Esophagus squamous epithelium (tissue), 5 donors: Measurements from ENCODE around the gene CCKAR. TPM values are rescaled to one million over a fixed set of nuclear protein-coding genes. Genes with fewer than 3 reads are reported as not detected.

Experiments
- DNase-seq: peaks from one replicate; lab custom pipeline; 2025; lab: John Stamatoyannopoulos, UW
- H3K27ac ChIP-seq, 4 donors: fragments of 200-600 bp; sonication (generic); one replicate each; pipeline ENCODE4 v1.5.1; 2016 to 2019; ENCODE audit warnings: mild to moderate bottlenecking in 1 of 4
- H3K27me3 ChIP-seq, 4 donors: fragments of 200-600 bp; sonication (generic); 1 replicate in 3 of 4; 2 replicates in 1 of 4; pipeline versions ENCODE4 v1.5.1 to v1.6.0; 2017 to 2021; ENCODE audit warnings: antibody characterized with exemption in 1 of 4
- H3K36me3 ChIP-seq, 3 donors: fragments of 200-600 bp; sonication (generic); one replicate each; pipeline ENCODE4 v1.5.1; 2016 to 2019
- H3K4me1 ChIP-seq, 3 donors: fragments of 200-600 bp; sonication (generic); one replicate each; pipeline ENCODE4 v1.5.1; 2017 to 2019
- H3K4me3 ChIP-seq, 4 donors: fragments of 200-600 bp; sonication (generic); 1 replicate in 3 of 4; 2 replicates in 1 of 4; pipeline ENCODE4 v1.5.1; 2016 to 2019; ENCODE audit warnings: mild to moderate bottlenecking in 2 of 4, moderate library complexity in 1 of 4
- H3K9me3 ChIP-seq, 3 donors: fragments of 200-600 bp; sonication (generic); one replicate each; pipeline ENCODE4 v1.5.1; 2016 to 2019
- CTCF ChIP-seq, 6 experiments: fragments of 450-650 bp in 4 of 6; fragments of 200-600 bp in 2 of 6; sonication (generic) in 2 of 6; IDR thresholded peaks; one replicate each; pipeline ENCODE4 v1.5.1; 2016 to 2019; ENCODE audit warnings: antibody characterized with exemption in 6 of 6, mild to moderate bottlenecking in 4 of 6, moderate library complexity in 4 of 6
- POLR2A ChIP-seq, 4 donors: fragments of 450-650 bp; IDR thresholded peaks; one replicate each; pipeline ENCODE4 v1.6.1; 2017; ENCODE audit warnings: antibody characterized with exemption in 4 of 4, mild to moderate bottlenecking in 4 of 4, moderate library complexity in 3 of 4
- WGBS, 2 donors: methylation state at CpG; one replicate each; pipeline ENCODE4 v1.1.5; 2018; 5-methylcytosine and 5-hydroxymethylcytosine counted together
- intact Hi-C: fragments of 100-400 bp; cut with DNase I; formaldehyde crosslinking; loops from one replicate; pipeline ENCODE4 v1.15.0; 2022
- total RNA-seq, 4 donors: library from RNA; depleted of rRNA; stranded (reverse); fragments of >200 nt; gene quantifications; one replicate each; pipeline ENCODE4 v1.1.0, GENCODE V29; 2016
- donor health status: DM: yes; HTN: yes; CAD: no.

Gene CCKAR
- total RNA-seq, 4 donors from 2014 or later = not detected

- H3K4me1 ChIP-seq = no peaks in the 10 kb centered on the region
- intact Hi-C loops = no loop called here
- H3K27me3 ChIP-seq = no peaks in the 10 kb centered on the region
- no peaks in the 10 kb centered on the region for H3K36me3 ChIP-seq
- DNase-seq = no peak
- no peak overlapping the region for H3K27ac ChIP-seq
- no peak for TF ChIP-seq POLR2A (IDR thresholded peaks at IDR 0.05)
- TF ChIP-seq CTCF (IDR thresholded peaks at IDR 0.05) = no peak
- no peak overlapping the region for H3K4me3 ChIP-seq
- 89 to 90% methylated on average over 7 of the region's 8 CpGs for WGBS, 2 donors
- H3K9me3 ChIP-seq = no peaks in the 10 kb centered on the region
Measured at GRCh38 chr4:26473893-26474292, 16.4 kb downstream of the CCKAR start.

- H3K4me1 ChIP-seq = no peaks in the 10 kb centered on the region
- DNase-seq = no peak
- TF ChIP-seq CTCF (IDR thresholded peaks at IDR 0.05) = no peak
- no peak for TF ChIP-seq POLR2A (IDR thresholded peaks at IDR 0.05)
- H3K27me3 ChIP-seq = no peaks in the 10 kb centered on the region
- intact Hi-C loops = no loop called here
- no peak overlapping the region for H3K4me3 ChIP-seq
- no peaks in the 10 kb centered on the region for H3K9me3 ChIP-seq
- H3K27ac ChIP-seq = no peak overlapping the region
- no peaks in the 10 kb centered on the region for H3K36me3 ChIP-seq
- 50 to 88% methylated on average over 1 of the region's 1 CpG for WGBS, 2 donors
Measured at GRCh38 chr4:26471890-26472289, 18.4 kb downstream of the CCKAR start.

GRCh38 chr4:26468977-26469376, 21.3 kb downstream of the CCKAR start:
- 64 to 100% methylated on average over 1 to 4 of the region's 4 CpGs for WGBS, 2 donors
- no peak overlapping the region for H3K4me3 ChIP-seq
- no peak for DNase-seq
- H3K27ac ChIP-seq = no peak overlapping the region
- H3K9me3 ChIP-seq = no peaks in the 10 kb centered on the region
- TF ChIP-seq CTCF (IDR thresholded peaks at IDR 0.05) (no peak), POLR2A (IDR thresholded peaks at IDR 0.05) (no peak)
- intact Hi-C loops = loop anchor here (10.0 kb wide), 1 partner anchor 536 kb away; no protein-coding TSS in a partner anchor
- H3K4me1 ChIP-seq = no peaks in the 10 kb centered on the region
- H3K27me3 ChIP-seq = peaks cover 0 to 4% (median 0%) of the 10 kb centered on the region in 4 donors
- H3K36me3 ChIP-seq = no peaks in the 10 kb centered on the region

- no peak overlapping the region for H3K27ac ChIP-seq
- 88% methylated on average over 9 of the region's 9 CpGs for WGBS, 2 donors
- DNase-seq = no peak
- no peak for TF ChIP-seq CTCF (IDR thresholded peaks at IDR 0.05)
- TF ChIP-seq POLR2A (IDR thresholded peaks at IDR 0.05) = no peak
- H3K9me3 ChIP-seq = no peaks in the 10 kb centered on the region
- no peak overlapping the region for H3K4me3 ChIP-seq
- H3K27me3 ChIP-seq = peaks cover 0 to 9% (median 0%) of the 10 kb centered on the region in 4 donors
- intact Hi-C loops = loop anchor here (10.0 kb wide), 1 partner anchor 536 kb away; no protein-coding TSS in a partner anchor
- no peaks in the 10 kb centered on the region for H3K4me1 ChIP-seq
- no peaks in the 10 kb centered on the region for H3K36me3 ChIP-seq
Measured at GRCh38 chr4:26468283-26468949, 21.9 kb downstream of the CCKAR start.

- TF ChIP-seq POLR2A (IDR thresholded peaks at IDR 0.05) = no peak
- TF ChIP-seq CTCF (IDR thresholded peaks at IDR 0.05) = no peak
- Histone ChIP-seq H3K4me3 (no peak overlapping the region), H3K27ac (no peak overlapping the region), H3K4me1 (peaks cover 0 to 5% (median 0%) of the 10 kb centered on the region in 3 donors), H3K27me3 (peaks cover 0 to 10% (median 0%) of the 10 kb centered on the region in 4 donors), H3K36me3 (no peaks in the 10 kb centered on the region), H3K9me3 (no peaks in the 10 kb centered on the region)
- intact Hi-C loops = loop anchor here (10.0 kb wide), 1 partner anchor 537 kb away; no protein-coding TSS in a partner anchor
- DNase-seq = no peak
- WGBS, 2 donors = 81 to 87% methylated on average over 1 of the region's 1 CpG
Measured at GRCh38 chr4:26467724-26468123, 22.6 kb downstream of the CCKAR start.
